ENCODE results near the gene COPE. TPM values are rescaled to one million over a fixed set of nuclear protein-coding genes. Genes with fewer than 3 reads are reported as not detected.

Gene COPE
- total and polyA plus RNA-seq, 2 donors (not counting 1 experiment from before 2014, with no cell fraction given) = 154 to 279 TPM

- ATAC-seq (ENCODE audit: low read depth) = no peak
- Histone ChIP-seq H3K4me1 (ENCODE audit: control insufficient read depth in 2 of 2, insufficient read depth in 2 of 2, low read length in 2 of 2) (peaks cover 3 to 8% of the 10 kb centered on the region in 2 donors), H4K20me1 (ENCODE audit: control insufficient read depth, insufficient read depth, low read length, poor library complexity, severe bottlenecking) (peaks cover 78% of the 10 kb centered on the region), H3K4me2 (replicated peaks; ENCODE audit: low read depth, low read length, poor library complexity, severe bottlenecking) (no peak overlapping the region), H3K27me3 (replicated peaks in 1 of 4; ENCODE audit: control extremely low read depth in 1 of 4, control insufficient read depth in 3 of 4, insufficient read depth in 4 of 4, low read length in 3 of 4) (no peaks in the 10 kb centered on the region), H3K4me3 (ENCODE audit: control extremely low read depth in 1 of 5, extremely low read depth in 1 of 5, insufficient read depth in 1 of 5, low read depth in 2 of 5, low read length in 4 of 5) (no peak overlapping the region), H3K79me2 (ENCODE audit: control insufficient read depth, insufficient read depth, low read length) (peaks cover 79% of the 10 kb centered on the region), H3K36me3 (replicated peaks in 1 of 2; ENCODE audit: control extremely low read depth in 1 of 2, control insufficient read depth in 1 of 2, extremely low read depth in 1 of 2, insufficient read depth in 2 of 2, low read length in 1 of 2) (peaks cover 0 to 52% of the 10 kb centered on the region in 2 experiments), H3K9ac (ENCODE audit: low read length) (no peak overlapping the region), H3K27ac (ENCODE audit: low read length in 2 of 2) (no peak overlapping the region), H2AFZ (ENCODE audit: insufficient read depth, low read depth, low read length, poor library complexity, severe bottlenecking) (no peak overlapping the region), H3K9me3 (ENCODE audit: control extremely low read depth in 1 of 3, control insufficient read depth in 2 of 3, insufficient read depth in 1 of 3, low read length in 2 of 3) (no peaks in the 10 kb centered on the region)
- POLR2A ChIA-PET = interaction anchor here (0.6 kb wide), 1 partner anchor 442 kb away, joined by 3 read pairs; no protein-coding TSS in a partner anchor
- TF ChIP-seq CTCF (IDR thresholded peaks at IDR 0.05) (no peak), EZH2 (IDR thresholded peaks at IDR 0.05; ENCODE audit: borderline replicate concordance, insufficient read depth, low read depth, low read length, poor library complexity, severe bottlenecking) (no peak)
- H3K9me3 Mint-ChIP-seq (ENCODE audit: insufficient read depth) = no peaks in the 10 kb centered on the region
- H3K4me3 Mint-ChIP-seq = no peak overlapping the region
- DNase-seq = no peak
- H3K27ac Mint-ChIP-seq = no peak overlapping the region
- intact Hi-C loops (cut with micrococcal nuclease) = no loop called here
- WGBS (ENCODE audit: insufficient coverage) = 97% methylated on average over 14 of the region's 14 CpGs
- CTCF ChIA-PET = no interaction called here
- H3K4me1 Mint-ChIP-seq = peaks cover 19% of the 10 kb centered on the region
- no peaks in the 10 kb centered on the region for H3K27me3 Mint-ChIP-seq
Observed at GRCh38 chr19:18912933-18913332, 6.3 kb downstream of the COPE start.

- POLR2A ChIA-PET = no interaction called here
Observed at GRCh38 chr19:18910801-18911436, 8.3 kb downstream of the COPE start.

More at GRCh38 chr19:18910801-18911436, 8.3 kb downstream of the COPE start:
- Mint-ChIP-seq H3K4me3 (no peak overlapping the region), H3K9me3 (ENCODE audit: insufficient read depth) (no peaks in the 10 kb centered on the region), H3K27ac (no peak overlapping the region), H3K27me3 (no peaks in the 10 kb centered on the region), H3K4me1 (peaks cover 10% of the 10 kb centered on the region)
- H3K4me1 ChIP-seq (ENCODE audit: control insufficient read depth in 2 of 2, insufficient read depth in 2 of 2, low read length in 2 of 2) = no peaks in the 10 kb centered on the region
- H3K36me3 ChIP-seq (replicated peaks in 1 of 2; ENCODE audit: control extremely low read depth in 1 of 2, control insufficient read depth in 1 of 2, extremely low read depth in 1 of 2, insufficient read depth in 2 of 2, low read length in 1 of 2) = peaks cover 0 to 65% of the 10 kb centered on the region in 2 experiments
- H2AFZ ChIP-seq (ENCODE audit: insufficient read depth, low read depth, low read length, poor library complexity, severe bottlenecking) = no peak overlapping the region
- no peaks in the 10 kb centered on the region for H3K27me3 ChIP-seq (replicated peaks in 1 of 4; ENCODE audit: control extremely low read depth in 1 of 4, control insufficient read depth in 3 of 4, insufficient read depth in 4 of 4, low read length in 3 of 4)
- no peak overlapping the region for H3K27ac ChIP-seq (ENCODE audit: low read length in 2 of 2)
- no peaks in the 10 kb centered on the region for H3K9me3 ChIP-seq (ENCODE audit: control extremely low read depth in 1 of 3, control insufficient read depth in 2 of 3, insufficient read depth in 1 of 3, low read length in 2 of 3)
- no peak overlapping the region for H3K4me2 ChIP-seq (replicated peaks; ENCODE audit: low read depth, low read length, poor library complexity, severe bottlenecking)
- TF ChIP-seq EZH2 (IDR thresholded peaks at IDR 0.05; ENCODE audit: borderline replicate concordance, insufficient read depth, low read depth, low read length, poor library complexity, severe bottlenecking) = no peak
- no peak for TF ChIP-seq CTCF (IDR thresholded peaks at IDR 0.05)
- intact Hi-C loops (cut with micrococcal nuclease) = no loop called here
- ATAC-seq (ENCODE audit: low read depth) = no peak
- CTCF ChIA-PET = no interaction called here
- no peak for DNase-seq
- peaks cover 87% of the 10 kb centered on the region for H4K20me1 ChIP-seq (ENCODE audit: control insufficient read depth, insufficient read depth, low read length, poor library complexity, severe bottlenecking)
- H3K9ac ChIP-seq (ENCODE audit: low read length) = no peak overlapping the region
- WGBS (ENCODE audit: insufficient coverage) = 98% methylated on average over 15 of the region's 19 CpGs
- no peak overlapping the region for H3K4me3 ChIP-seq (ENCODE audit: control extremely low read depth in 1 of 5, extremely low read depth in 1 of 5, insufficient read depth in 1 of 5, low read depth in 2 of 5, low read length in 4 of 5)
- peaks cover 59% of the 10 kb centered on the region for H3K79me2 ChIP-seq (ENCODE audit: control insufficient read depth, insufficient read depth, low read length)

All from B cell (primary cell).